ENCODE data around the gene HAAO. TPM values are rescaled to one million over a fixed set of nuclear protein-coding genes. Genes with fewer than 3 reads are reported as not detected.
A peak's percentile ranks its signal among the peaks of the same experiment; 100 is the strongest.

Gene HAAO
- total and polyA plus RNA-seq, 2 of the 13 experiments (the other 11 are each of a cell fraction or from before 2014, with no cell fraction given) = 36.1 to 42.7 TPM

GRCh38 chr2:42827647-42828486 lies 35.5 kb upstream of the HAAO start (continued):
- TF ChIP-seq ZGPAT (CRISPR knock-in tag; IDR thresholded peaks at IDR 0.05) (peak; percentile 36), TFDP2 (CRISPR knock-in tag; IDR thresholded peaks at IDR 0.05) (peak; percentile 44; the same call in 1 of the 2 replicates), ZNF883 (CRISPR knock-in tag; IDR thresholded peaks at IDR 0.05; ENCODE audit: not compliant biosample characterization) (peak; percentile 42), SRSF9 (IDR thresholded peaks at IDR 0.05; ENCODE audit: borderline replicate concordance, insufficient read depth, low read depth, low read length, poor library complexity, severe bottlenecking) (no peak), PITX1 (CRISPR knock-in tag; IDR thresholded peaks at IDR 0.05) (peak; percentile 64; the same call in 1 of the 2 replicates), ELF3 (CRISPR knock-in tag; IDR thresholded peaks at IDR 0.05) (peak; percentile 22; the same call in 1 of the 2 replicates), KDM5B (CRISPR knock-in tag; IDR thresholded peaks at IDR 0.05; ENCODE audit: borderline replicate concordance) (peak; percentile 88; the same call in 1 of the 2 replicates), TCF12 (IDR thresholded peaks at IDR 0.05) (no peak), TCF12 (CRISPR knock-in tag; IDR thresholded peaks at IDR 0.05) (no peak), ZNF274 (CRISPR knock-in tag; IDR thresholded peaks at IDR 0.05) (peak; percentile 73; the same call in 1 of the 2 replicates), ZSCAN9 (CRISPR knock-in tag; IDR thresholded peaks at IDR 0.05; ENCODE audit: borderline replicate concordance) (0 out of 2 replicates have a peak, but pooled peaks have one; percentile 49), ZHX1 (CRISPR knock-in tag; IDR thresholded peaks at IDR 0.05; ENCODE audit: low read depth) (no peak), ZBTB46 (CRISPR knock-in tag; IDR thresholded peaks at IDR 0.05; ENCODE audit: borderline replicate concordance) (peak; percentile 88; the same call in 1 of the 2 replicates), MAX (IDR thresholded peaks at IDR 0.05) (peak; percentile 36; the same call in 1 of the 2 replicates), ATF2 (CRISPR knock-in tag; IDR thresholded peaks at IDR 0.05) (peak; percentile 68), ZNF501 (CRISPR knock-in tag; IDR thresholded peaks at IDR 0.05) (peak; percentile 94), FOXO4 (CRISPR knock-in tag; conservative IDR thresholded peaks at IDR 0.05) (0 out of 2 replicates have a peak, but pooled peaks have one; percentile 57)
